Activated CD8-positive, alpha-beta T cell treated with anti-CD3 and anti-CD28 coated beads for 36 hours (primary cell): ENCODE measurements around the gene LUC7L. TPM values are rescaled to one million over a fixed set of nuclear protein-coding genes. Genes with fewer than 3 reads are reported as not detected.
A peak's percentile ranks its signal among the peaks of the same experiment; 100 is the strongest.
"Not testable (repeated sequence)": the region's sequence is repeated elsewhere in the genome, so short reads cannot be mapped to it uniquely, and the experiment has no call there.

ENCODE experiments used
- ATAC-seq: fragments of 200-7000 bp; cut with Tn5 transposase; one replicate; pipeline ENCODE4 v1.10.0; 2021; ENCODE audit warnings: mild to moderate bottlenecking, moderate library complexity
- CTCF ChIA-PET: fragments of 350-600 bp; sonication (Branson Sonifier 250); formaldehyde crosslinking; loops from one replicate; lab custom pipeline; 2021; ENCODE audit warnings: antibody characterized with exemption; lab: Charles Lee
- POLR2A ChIA-PET: fragments of 350-600 bp; sonication (Branson Sonifier 250); formaldehyde crosslinking; loops from one replicate; lab custom pipeline; 2021; ENCODE audit warnings: antibody characterized with exemption; lab: Charles Lee
- DNase-seq: peaks from one replicate; pipeline ENCODE4 v3.0.0-alpha.2; 2020
- H3K27ac Mint-ChIP-seq: one replicate; pipeline ENCODE4 v1.8.0; 2021; ENCODE audit warnings: mild to moderate bottlenecking, mixed read lengths
- H3K27me3 Mint-ChIP-seq: one replicate; pipeline ENCODE4 v1.8.0; 2021; ENCODE audit warnings: mixed read lengths
- H3K36me3 Mint-ChIP-seq: one replicate; pipeline ENCODE4 v1.8.0; 2021; ENCODE audit warnings: low read depth, mixed read lengths
- H3K4me1 Mint-ChIP-seq: one replicate; pipeline ENCODE4 v1.8.0; 2021; ENCODE audit warnings: low read depth, mixed read lengths
- H3K4me3 Mint-ChIP-seq: one replicate; pipeline ENCODE4 v1.8.0; 2021; ENCODE audit warnings: mild to moderate bottlenecking, moderate library complexity, mixed read lengths
- H3K9me3 Mint-ChIP-seq: one replicate; pipeline ENCODE4 v1.8.0; 2021; ENCODE audit warnings: mixed read lengths
- intact Hi-C: fragments of 100-400 bp; cut with micrococcal nuclease; formaldehyde crosslinking; loops from one replicate; pipeline ENCODE4 v1.10.0; 2022
- total RNA-seq, 2 experiments: library from RNA; stranded (reverse); gene quantifications; one replicate each; pipeline ENCODE4 v1.2.3, GENCODE V29; 2021
- TF ChIP-seq, protein P1 (sequence below): fragments of 200-600 bp; IDR thresholded peaks from one replicate; pipeline ENCODE4 v1.8.0; 2022; ENCODE audit warnings: antibody characterized with exemption, mild to moderate bottlenecking

Gene LUC7L
- total RNA-seq, 2 experiments from 2014 or later = 68.0 to 72.8 TPM

DNA sequence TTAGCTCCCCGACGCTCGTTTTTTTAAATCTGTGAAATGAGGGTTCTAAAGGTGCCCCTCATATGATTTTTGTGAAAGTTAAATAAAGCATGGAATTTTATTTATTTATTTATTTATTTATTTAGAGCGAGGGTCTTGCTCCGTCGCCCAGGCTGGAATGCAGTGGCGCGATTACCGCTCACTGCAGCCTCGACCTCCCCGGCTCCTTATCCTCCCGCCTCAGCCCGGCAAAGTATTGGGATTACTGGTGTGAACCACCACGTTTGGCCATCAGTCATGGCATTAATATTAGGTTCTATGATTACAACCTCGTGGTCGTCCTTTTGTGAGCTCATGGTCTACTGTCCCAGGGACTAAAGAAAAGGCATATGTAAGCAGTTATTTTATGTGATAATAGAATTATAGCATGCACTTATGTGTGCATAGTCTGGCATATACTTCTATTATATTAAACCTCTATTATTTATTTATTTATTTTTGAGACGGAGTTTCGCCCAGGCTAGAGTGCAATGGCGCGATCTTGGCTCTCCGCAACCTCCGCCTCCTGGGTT is 557 bp upstream of the LUC7L start:
- intact Hi-C loops = loop anchor here (10.0 kb wide), 1 partner anchor 125 kb away; the partner anchor contains the start of gene AXIN1
- Mint-ChIP-seq H3K36me3 (peaks cover 35% of the 10 kb centered on the region), H3K4me1 (peaks cover 32% of the 10 kb centered on the region), H3K27me3 (no peaks in the 10 kb centered on the region), H3K9me3 (no peaks in the 10 kb centered on the region), H3K4me3 (peak overlapping the region; percentile 92), H3K27ac (no peak overlapping the region)
- TF ChIP-seq, protein P1, sequence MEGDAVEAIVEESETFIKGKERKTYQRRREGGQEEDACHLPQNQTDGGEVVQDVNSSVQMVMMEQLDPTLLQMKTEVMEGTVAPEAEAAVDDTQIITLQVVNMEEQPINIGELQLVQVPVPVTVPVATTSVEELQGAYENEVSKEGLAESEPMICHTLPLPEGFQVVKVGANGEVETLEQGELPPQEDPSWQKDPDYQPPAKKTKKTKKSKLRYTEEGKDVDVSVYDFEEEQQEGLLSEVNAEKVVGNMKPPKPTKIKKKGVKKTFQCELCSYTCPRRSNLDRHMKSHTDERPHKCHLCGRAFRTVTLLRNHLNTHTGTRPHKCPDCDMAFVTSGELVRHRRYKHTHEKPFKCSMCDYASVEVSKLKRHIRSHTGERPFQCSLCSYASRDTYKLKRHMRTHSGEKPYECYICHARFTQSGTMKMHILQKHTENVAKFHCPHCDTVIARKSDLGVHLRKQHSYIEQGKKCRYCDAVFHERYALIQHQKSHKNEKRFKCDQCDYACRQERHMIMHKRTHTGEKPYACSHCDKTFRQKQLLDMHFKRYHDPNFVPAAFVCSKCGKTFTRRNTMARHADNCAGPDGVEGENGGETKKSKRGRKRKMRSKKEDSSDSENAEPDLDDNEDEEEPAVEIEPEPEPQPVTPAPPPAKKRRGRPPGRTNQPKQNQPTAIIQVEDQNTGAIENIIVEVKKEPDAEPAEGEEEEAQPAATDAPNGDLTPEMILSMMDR = no peak
- ATAC-seq (no peak), DNase-seq (no peak)
- ChIA-PET CTCF (interaction anchor here (1.0 to 3.3 kb wide), 3 partner anchors 10 to 132 kb away, joined by 3 to 18 read pairs (median 5); no protein-coding TSS in a partner anchor), POLR2A (interaction anchor here (0.8 to 2.4 kb wide), 5 partner anchors 20 to 181 kb away, joined by 3 to 7 read pairs (median 3); partner anchors contain the start of genes AXIN1 and PGAP6)

DNA sequence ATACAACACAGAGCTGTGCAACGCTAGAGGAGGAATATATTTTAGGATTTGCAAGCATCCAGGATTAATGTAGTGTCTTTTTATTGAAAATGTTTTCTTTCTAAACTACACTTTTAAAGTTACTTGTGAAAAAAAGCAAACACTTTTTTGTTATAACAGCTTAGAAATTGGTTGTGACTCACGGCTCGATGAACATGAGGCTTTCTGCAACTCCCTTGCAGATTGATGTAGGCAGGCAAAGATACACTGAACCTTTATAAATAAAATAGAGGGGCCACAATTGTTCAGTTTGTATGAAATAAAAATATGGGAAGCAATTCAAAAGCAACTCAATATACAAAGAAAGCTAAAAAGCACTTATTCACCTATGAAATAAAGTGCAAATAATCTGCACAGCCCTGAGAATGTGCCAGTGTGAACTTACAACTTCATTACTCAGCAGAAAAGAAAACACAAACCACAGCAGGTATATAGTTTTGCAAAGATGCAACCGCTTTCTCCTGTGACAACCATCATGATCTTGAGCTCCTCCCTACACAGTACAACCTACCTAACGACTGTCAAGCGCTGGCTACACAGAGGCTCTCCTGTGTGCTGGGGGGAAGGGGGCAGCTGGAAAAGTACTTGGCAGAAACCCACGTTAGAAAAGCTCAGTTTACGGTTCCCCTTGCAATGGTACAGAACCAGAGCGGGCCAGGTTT is 948 bp downstream of the LUC7L start:
- H3K27me3 Mint-ChIP-seq = no peaks in the 10 kb centered on the region
- H3K9me3 Mint-ChIP-seq = no peaks in the 10 kb centered on the region
- H3K4me3 Mint-ChIP-seq = peak overlapping the region; percentile 92
- peak overlapping the region; percentile 93 for H3K27ac Mint-ChIP-seq
- H3K36me3 Mint-ChIP-seq = peaks cover 37% of the 10 kb centered on the region
- TF ChIP-seq, protein P1 = no peak
- DNase-seq = no peak
- ChIA-PET CTCF (interaction anchor here (0.8 to 3.3 kb wide), 13 partner anchors 9 to 134 kb away, joined by 3 to 18 read pairs (median 4); partner anchors contain the start of gene HBQ1), POLR2A (interaction anchor here (0.5 to 2.4 kb wide), 14 partner anchors 10 to 1219 kb away, joined by 3 to 7 read pairs (median 4); partner anchors contain the start of gene PGAP6)
- intact Hi-C loops = no loop called here
- peaks cover 29% of the 10 kb centered on the region for H3K4me1 Mint-ChIP-seq
- peak; percentile 12 for ATAC-seq

DNA sequence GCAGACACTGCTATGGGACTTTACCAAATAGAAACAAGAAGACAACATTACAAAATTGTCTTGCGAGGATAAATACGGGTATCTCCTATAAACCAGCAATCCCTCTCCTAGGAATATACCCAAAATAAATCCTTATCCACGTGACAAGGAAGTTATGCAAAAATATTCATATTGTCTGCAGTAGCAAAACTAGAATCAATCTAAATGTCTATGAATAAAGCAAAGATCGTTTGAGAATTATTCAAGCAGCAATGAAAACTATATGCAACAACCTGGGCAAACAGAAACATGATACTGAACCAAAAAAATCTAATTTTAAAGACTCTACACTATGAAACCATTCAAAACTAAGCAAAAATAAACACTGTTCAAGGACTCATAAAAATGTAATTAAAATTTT is 9.2 kb downstream of the LUC7L start:
- CTCF ChIA-PET = interaction anchor here (1.0 to 1.6 kb wide), 3 partner anchors 15 to 154 kb away, joined by 3 to 4 read pairs (median 3); partner anchors contain the start of gene FAM234A
- DNase-seq (no peak), ATAC-seq (no peak)
- Mint-ChIP-seq H3K4me1 (peaks cover 10% of the 10 kb centered on the region), H3K36me3 (peaks cover 26% of the 10 kb centered on the region), H3K27me3 (no peaks in the 10 kb centered on the region), H3K4me3 (no peak overlapping the region), H3K9me3 (no peaks in the 10 kb centered on the region), H3K27ac (peak overlapping the region; percentile 5)
- intact Hi-C loops = no loop called here
- POLR2A ChIA-PET = no interaction called here
- TF ChIP-seq, protein P1 = no peak

DNA sequence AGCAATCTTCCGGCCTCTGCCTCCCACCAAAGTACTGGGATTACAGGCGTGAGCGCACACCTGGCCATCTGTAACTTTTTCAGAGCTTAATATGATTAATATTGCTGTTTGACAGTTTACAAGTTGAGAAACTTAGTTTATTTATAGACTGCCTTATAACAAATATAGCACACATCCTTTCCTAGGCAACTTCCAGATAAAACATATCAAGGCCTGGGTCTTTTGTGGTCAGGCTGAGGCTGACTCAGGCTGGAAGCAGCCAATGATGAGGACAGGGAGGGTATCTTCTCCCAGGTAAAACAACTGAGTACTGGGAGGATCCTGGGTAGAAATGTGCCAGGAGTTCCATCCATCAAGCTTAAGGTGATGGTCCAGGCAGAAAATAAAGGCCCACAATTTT is 16.2 kb downstream of the LUC7L start:
- Mint-ChIP-seq H3K27me3 (no peaks in the 10 kb centered on the region), H3K4me1 (peaks cover 3% of the 10 kb centered on the region), H3K36me3 (peaks cover 30% of the 10 kb centered on the region), H3K4me3 (no peak overlapping the region), H3K9me3 (no peaks in the 10 kb centered on the region), H3K27ac (peak overlapping the region; percentile 9)
- ATAC-seq (no peak), DNase-seq (no peak)
- CTCF ChIA-PET = interaction anchor here (0.6 kb wide), 1 partner anchor 147 kb away, joined by 3 read pairs; no protein-coding TSS in a partner anchor
- intact Hi-C loops = no loop called here
- POLR2A ChIA-PET = interaction anchor here (0.9 to 1.2 kb wide), 2 partner anchors 8 to 16 kb away, joined by 3 to 4 read pairs; no protein-coding TSS in a partner anchor
- TF ChIP-seq, protein P1 = no peak

GRCh38 chr16:211631-212180 is 17.5 kb downstream of the LUC7L start:
- CTCF ChIA-PET = interaction anchor here (2.0 kb wide), 1 partner anchor 105 kb away, joined by 5 read pairs; no protein-coding TSS in a partner anchor
- peaks cover 31% of the 10 kb centered on the region for H3K36me3 Mint-ChIP-seq
- H3K4me1 Mint-ChIP-seq, DNase-seq, intact Hi-C loops, H3K27ac Mint-ChIP-seq, H3K9me3 Mint-ChIP-seq, H3K27me3 Mint-ChIP-seq, ATAC-seq, H3K4me3 Mint-ChIP-seq: not testable (repeated sequence)
- POLR2A ChIA-PET = interaction anchor here (1.1 kb wide), 1 partner anchor 30 kb away, joined by 3 read pairs; no protein-coding TSS in a partner anchor

DNA sequence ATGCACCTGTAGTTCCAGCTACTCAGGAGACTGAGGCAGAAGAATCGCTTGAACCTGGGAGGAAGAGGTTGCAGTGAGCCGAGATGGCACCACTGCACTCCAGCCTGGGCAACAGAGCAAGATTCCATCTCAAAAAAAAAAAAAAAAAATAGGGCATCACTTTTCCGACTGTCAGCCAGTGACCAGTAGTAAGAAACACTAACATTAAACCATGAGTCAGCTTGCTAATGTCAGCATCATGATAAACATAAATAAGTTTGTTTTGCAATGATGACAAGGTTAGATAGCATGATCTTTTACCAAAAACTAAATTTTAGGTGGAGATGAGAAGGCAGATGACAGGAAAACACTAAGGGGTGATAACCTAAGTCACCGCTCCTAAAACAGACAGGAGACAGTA is 19.9 kb downstream of the LUC7L start:
- H3K4me3 Mint-ChIP-seq, H3K27ac Mint-ChIP-seq, H3K27me3 Mint-ChIP-seq, H3K4me1 Mint-ChIP-seq, H3K9me3 Mint-ChIP-seq, ATAC-seq, intact Hi-C loops, DNase-seq: not testable (repeated sequence)
- CTCF ChIA-PET = interaction anchor here (1.8 to 2.3 kb wide), 3 partner anchors 15 to 152 kb away, joined by 4 to 9 read pairs (median 5); no protein-coding TSS in a partner anchor
- H3K36me3 Mint-ChIP-seq = peaks cover 38% of the 10 kb centered on the region
- POLR2A ChIA-PET = interaction anchor here (0.9 to 1.7 kb wide), 3 partner anchors 12 to 19 kb away, joined by 3 to 6 read pairs (median 4); partner anchors contain the start of gene LUC7L

DNA sequence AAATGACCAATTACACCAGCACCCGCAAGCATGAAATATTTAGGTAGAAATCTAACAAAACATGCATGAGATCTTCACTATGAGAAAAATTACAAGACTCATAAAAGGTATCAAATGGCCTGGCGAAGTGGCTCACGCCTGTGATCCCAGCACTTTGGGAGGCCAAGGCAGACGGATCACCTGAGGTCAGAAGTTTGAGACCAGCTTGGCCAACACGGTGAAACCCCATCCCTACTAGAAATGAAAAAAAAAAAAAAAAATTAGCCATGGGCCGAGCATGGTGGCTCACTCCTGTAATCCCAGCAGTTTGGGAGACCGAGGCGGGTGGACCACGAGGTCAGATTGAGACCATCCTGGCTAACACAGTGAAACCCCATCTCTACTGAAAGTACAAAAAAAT is 25.2 kb downstream of the LUC7L start:
- H3K9me3 Mint-ChIP-seq, intact Hi-C loops, DNase-seq, POLR2A ChIA-PET, H3K27me3 Mint-ChIP-seq, H3K4me3 Mint-ChIP-seq, CTCF ChIA-PET, H3K4me1 Mint-ChIP-seq, H3K27ac Mint-ChIP-seq, ATAC-seq: not testable (repeated sequence)
- peaks cover 44% of the 10 kb centered on the region for H3K36me3 Mint-ChIP-seq
